Mesothelial cell of epicardium (in vitro differentiated cells): Measurements from ENCODE around the gene ME3. TPM values are rescaled to one million over a fixed set of nuclear protein-coding genes. Genes with fewer than 3 reads are reported as not detected.

Experiments
- DNase-seq, 2 experiments: peaks; one replicate each; pipeline ENCODE4 v3.0.0; 2021; ENCODE audit warnings: low spot score in 2 of 2; ENCODE audit not compliant: unreplicated experiment in 2 of 2
- H3K27ac Mint-ChIP-seq: 2 replicates; pipeline ENCODE4 v1.8.0; 2021; ENCODE audit warnings: mixed read lengths
- H3K27me3 Mint-ChIP-seq: 2 replicates; pipeline ENCODE4 v1.8.0; 2021; ENCODE audit warnings: low read depth, mixed read lengths
- H3K36me3 Mint-ChIP-seq: 2 replicates; pipeline ENCODE4 v1.8.0; 2021; ENCODE audit warnings: mixed read lengths
- H3K4me1 Mint-ChIP-seq: 2 replicates; pipeline ENCODE4 v1.8.0; 2021; ENCODE audit warnings: mixed read lengths
- H3K4me3 Mint-ChIP-seq: 2 replicates; pipeline ENCODE4 v1.8.0; 2021; ENCODE audit warnings: mild to moderate bottlenecking, moderate library complexity, mixed read lengths
- H3K9me3 Mint-ChIP-seq: 2 replicates; pipeline ENCODE4 v1.8.0; 2021; ENCODE audit warnings: mixed read lengths
- total RNA-seq: library from RNA; stranded (reverse); gene quantifications from 3 replicates; pipeline ENCODE4 v1.2.1, GENCODE V29; 2021
- TF ChIP-seq, protein P1 (sequence below): fragments of 200-600 bp; sonication (generic); IDR thresholded peaks from one replicate; pipeline ENCODE4 v1.5.0; 2021; ENCODE audit warnings: antibody characterized with exemption; ENCODE audit not compliant: unreplicated experiment

Gene ME3
- total RNA-seq, 1 donor from 2014 or later = 11.8 TPM

DNA sequence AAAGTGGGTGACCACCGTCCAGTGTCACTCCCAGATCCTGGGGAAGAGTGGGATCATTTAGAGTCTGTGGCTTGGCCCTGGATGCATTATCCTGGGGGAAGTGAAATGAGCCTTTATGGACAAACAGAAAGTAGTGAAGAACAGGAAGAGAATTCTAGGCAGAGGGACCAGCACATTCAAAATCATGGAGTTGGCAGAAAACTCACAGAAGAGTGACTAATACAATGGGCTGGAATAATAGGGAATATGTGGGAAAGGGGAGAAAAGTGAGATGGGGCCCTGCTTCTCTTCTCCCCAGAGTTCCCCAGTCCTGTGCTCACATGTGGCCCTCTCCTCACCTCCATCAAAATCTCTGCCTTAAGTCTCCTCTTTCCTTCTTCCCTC, 213.4 kb downstream of the ME3 start:
- Mint-ChIP-seq H3K27ac (no peak overlapping the region), H3K36me3 (peaks cover 3% of the 10 kb centered on the region), H3K4me3 (no peak overlapping the region), H3K4me1 (peaks cover 9% of the 10 kb centered on the region), H3K27me3 (no peaks in the 10 kb centered on the region), H3K9me3 (no peaks in the 10 kb centered on the region)
- DNase-seq = no peak
- TF ChIP-seq, protein P1, sequence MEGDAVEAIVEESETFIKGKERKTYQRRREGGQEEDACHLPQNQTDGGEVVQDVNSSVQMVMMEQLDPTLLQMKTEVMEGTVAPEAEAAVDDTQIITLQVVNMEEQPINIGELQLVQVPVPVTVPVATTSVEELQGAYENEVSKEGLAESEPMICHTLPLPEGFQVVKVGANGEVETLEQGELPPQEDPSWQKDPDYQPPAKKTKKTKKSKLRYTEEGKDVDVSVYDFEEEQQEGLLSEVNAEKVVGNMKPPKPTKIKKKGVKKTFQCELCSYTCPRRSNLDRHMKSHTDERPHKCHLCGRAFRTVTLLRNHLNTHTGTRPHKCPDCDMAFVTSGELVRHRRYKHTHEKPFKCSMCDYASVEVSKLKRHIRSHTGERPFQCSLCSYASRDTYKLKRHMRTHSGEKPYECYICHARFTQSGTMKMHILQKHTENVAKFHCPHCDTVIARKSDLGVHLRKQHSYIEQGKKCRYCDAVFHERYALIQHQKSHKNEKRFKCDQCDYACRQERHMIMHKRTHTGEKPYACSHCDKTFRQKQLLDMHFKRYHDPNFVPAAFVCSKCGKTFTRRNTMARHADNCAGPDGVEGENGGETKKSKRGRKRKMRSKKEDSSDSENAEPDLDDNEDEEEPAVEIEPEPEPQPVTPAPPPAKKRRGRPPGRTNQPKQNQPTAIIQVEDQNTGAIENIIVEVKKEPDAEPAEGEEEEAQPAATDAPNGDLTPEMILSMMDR = no peak

DNA sequence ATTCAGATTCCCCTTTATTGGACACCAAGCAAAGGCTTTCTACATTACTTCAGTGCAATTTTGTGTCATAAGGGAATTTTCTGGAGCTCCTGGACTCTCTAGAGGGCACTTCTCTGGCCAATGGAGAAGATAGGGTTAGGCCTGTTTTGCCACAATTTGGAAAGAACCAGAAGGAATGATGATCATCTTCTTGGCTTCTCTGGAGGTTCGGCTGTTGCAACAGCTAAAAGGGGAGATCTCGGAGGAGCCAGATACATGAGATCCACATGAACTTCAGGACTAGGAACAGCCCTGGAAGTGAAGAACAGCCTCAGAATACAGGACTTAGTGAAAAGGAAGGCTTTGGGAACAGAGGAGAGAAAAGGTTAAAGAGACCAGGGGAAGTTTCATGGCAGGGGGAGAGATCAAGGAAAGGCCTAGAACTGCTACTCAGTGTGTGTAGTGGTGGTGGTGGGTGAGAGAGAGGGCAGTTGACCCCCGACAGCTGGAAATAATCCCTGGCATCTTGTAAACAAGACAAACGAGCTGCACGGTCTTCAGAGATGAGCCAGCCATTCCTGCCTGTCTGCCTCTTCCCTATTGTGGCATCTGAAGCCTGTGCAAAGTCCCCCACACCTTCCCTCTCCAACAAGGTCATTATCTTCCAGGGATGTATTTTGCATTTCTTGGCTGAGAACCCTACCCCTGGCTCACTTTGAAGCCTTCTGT, 214.0 kb downstream of the ME3 start:
- H3K27me3 Mint-ChIP-seq = no peaks in the 10 kb centered on the region
- no peak overlapping the region for H3K27ac Mint-ChIP-seq
- peaks cover 9% of the 10 kb centered on the region for H3K4me1 Mint-ChIP-seq
- H3K9me3 Mint-ChIP-seq = no peaks in the 10 kb centered on the region
- DNase-seq = no peak
- TF ChIP-seq, protein P1 = no peak
- H3K4me3 Mint-ChIP-seq = no peak overlapping the region
- H3K36me3 Mint-ChIP-seq = peaks cover 3% of the 10 kb centered on the region

DNA sequence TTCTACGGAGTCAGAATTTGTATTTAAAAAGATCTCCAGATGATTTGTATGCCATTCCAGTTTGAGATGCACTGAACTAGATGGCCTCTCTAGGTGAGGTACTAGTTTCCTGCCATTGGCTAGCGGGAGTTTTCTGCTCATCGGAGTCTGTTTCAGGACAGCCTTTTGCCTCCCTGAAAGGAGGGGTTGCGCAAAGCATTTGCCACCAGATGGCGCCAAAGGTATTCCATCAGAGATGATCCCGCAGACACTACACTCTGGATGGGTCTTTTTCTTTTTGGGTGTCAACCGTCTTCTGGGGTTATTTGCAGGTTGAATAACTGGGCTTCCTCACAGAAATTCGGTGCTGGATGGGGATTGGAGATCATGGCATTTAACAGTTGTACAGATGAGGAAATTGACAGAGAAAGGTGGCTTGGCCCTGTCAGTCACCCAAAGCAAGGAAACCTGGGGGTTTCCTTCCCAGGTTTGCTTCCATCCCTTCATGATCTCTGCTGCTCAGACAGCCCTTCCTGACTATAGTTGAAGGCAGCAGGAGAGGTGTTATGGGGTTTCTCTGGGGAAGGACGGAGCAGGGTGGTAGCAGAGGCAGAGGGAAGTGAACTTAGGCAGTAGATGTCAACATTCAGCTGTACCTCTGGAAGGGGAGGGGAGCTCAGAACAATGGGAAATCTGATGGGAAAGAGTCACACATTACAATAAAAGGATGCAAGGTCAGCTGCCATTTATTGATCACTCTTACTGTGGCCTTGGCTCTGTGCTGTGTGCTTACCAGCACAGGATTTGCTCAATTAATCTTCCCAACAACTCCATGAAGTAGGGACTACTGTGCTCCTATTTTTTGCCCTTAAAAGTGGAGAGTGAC, 216.1 kb downstream of the ME3 start:
- no peaks in the 10 kb centered on the region for H3K9me3 Mint-ChIP-seq
- no peak overlapping the region for H3K27ac Mint-ChIP-seq
- TF ChIP-seq, protein P1 = peak; percentile 89
- DNase-seq = peak; percentile 76 to 88
- H3K36me3 Mint-ChIP-seq = no peaks in the 10 kb centered on the region
- H3K27me3 Mint-ChIP-seq = no peaks in the 10 kb centered on the region
- H3K4me3 Mint-ChIP-seq = no peak overlapping the region
- H3K4me1 Mint-ChIP-seq = peaks cover 9% of the 10 kb centered on the region

- Mint-ChIP-seq H3K4me1 (peaks cover 2% of the 10 kb centered on the region), H3K36me3 (no peaks in the 10 kb centered on the region), H3K27me3 (no peaks in the 10 kb centered on the region), H3K27ac (no peak overlapping the region), H3K4me3 (no peak overlapping the region), H3K9me3 (no peaks in the 10 kb centered on the region)
- DNase-seq = no peak
- TF ChIP-seq, protein P1 = no peak
These were observed 219.0 kb downstream of the ME3 start for GRCh38 chr11:86453290-86454030.

DNA sequence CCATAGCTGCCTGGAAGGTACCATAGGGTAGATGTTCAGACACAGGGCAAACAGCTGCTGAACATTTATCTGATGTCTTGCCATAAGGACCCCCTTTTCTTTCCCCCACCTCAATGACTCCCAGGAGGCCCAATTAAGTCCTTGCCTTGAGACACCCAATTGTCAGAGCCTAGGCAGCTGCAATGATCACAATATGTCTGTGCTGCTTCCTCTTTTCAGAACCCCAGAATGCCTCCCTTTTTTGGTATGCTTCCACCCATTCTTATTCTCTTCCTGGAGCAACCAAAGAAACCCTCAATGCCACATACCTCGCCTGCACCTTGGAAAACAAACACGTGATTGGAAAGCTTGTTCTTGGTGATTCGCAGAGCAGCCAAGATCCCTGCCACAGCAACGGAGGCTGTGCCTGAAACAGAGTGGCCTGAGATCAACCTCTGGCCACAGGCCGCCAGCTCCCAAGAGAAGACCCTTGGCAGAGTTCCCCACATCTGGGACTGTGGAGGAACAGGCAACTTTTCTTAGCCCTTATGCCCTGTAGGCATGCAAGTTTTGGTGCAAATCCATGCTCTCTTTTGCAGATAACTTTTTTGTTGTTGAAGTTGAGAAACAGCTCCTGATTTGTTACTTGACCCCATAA, 222.3 kb downstream of the ME3 start:
- Mint-ChIP-seq H3K4me3 (no peak overlapping the region), H3K36me3 (no peaks in the 10 kb centered on the region), H3K4me1 (no peaks in the 10 kb centered on the region), H3K9me3 (no peaks in the 10 kb centered on the region), H3K27me3 (no peaks in the 10 kb centered on the region), H3K27ac (no peak overlapping the region)
- TF ChIP-seq, protein P1 = no peak
- DNase-seq = no peak
